HL-60 (cell line): ENCODE data around the gene IRF4.

Source experiments
- GABPA ChIP-seq: IDR thresholded peaks from 2 replicates; pipeline ENCODE4 v1.6.1; 2012; ENCODE audit warnings: low read depth
- POLR2AphosphoS5 ChIP-seq: IDR thresholded peaks from 2 replicates; pipeline ENCODE4 v1.6.1; 2012; ENCODE audit warnings: low read depth

GRCh38 chr6:387293-387741 is 4.2 kb upstream of the IRF4 start:
- no peak for TF ChIP-seq GABPA
- no peak for TF ChIP-seq POLR2AphosphoS5
